Colonic mucosa (tissue), 4 donors: ENCODE results near the gene SLC38A11. TPM values are rescaled to one million over a fixed set of nuclear protein-coding genes. Genes with fewer than 3 reads are reported as not detected.

Experiments used
- DNase-seq: peaks from one replicate; pipeline ENCODE4 v3.0.0-alpha.2; 2020
- H3K27ac ChIP-seq: fragments of 200-600 bp; one replicate; pipeline ENCODE4 v1.8.0; 2021
- H3K27me3 ChIP-seq: fragments of 200-600 bp; one replicate; pipeline ENCODE4 v1.8.0; 2021
- H3K36me3 ChIP-seq: fragments of 200-600 bp; one replicate; pipeline ENCODE4 v1.8.0; 2021
- H3K4me1 ChIP-seq: fragments of 200-600 bp; one replicate; pipeline ENCODE4 v1.8.0; 2021; ENCODE audit warnings: mild to moderate bottlenecking
- H3K4me3 ChIP-seq: fragments of 200-600 bp; one replicate; pipeline ENCODE4 v1.8.0; 2021
- H3K9ac ChIP-seq, 2 donors: one replicate each; pipeline ENCODE4 v1.7.0; 2013; ENCODE audit warnings: control low read depth in 2 of 2, low read depth in 2 of 2, low read length in 2 of 2
- H3K9me3 ChIP-seq: fragments of 200-600 bp; one replicate; pipeline ENCODE4 v1.8.0; 2021
- CTCF ChIP-seq: fragments of 200-600 bp; IDR thresholded peaks from one replicate; pipeline ENCODE4 v1.8.0; 2022; ENCODE audit warnings: antibody characterized with exemption, mild to moderate bottlenecking
- intact Hi-C: fragments of 100-400 bp; cut with DNase I; formaldehyde crosslinking; loops from one replicate; pipeline ENCODE4 v1.14.1; 2022
- total RNA-seq, 2 donors: library from RNA; stranded (reverse); fragmentation: NEBNext Ultra II Directional in 1 of 2; extraction: Animal tissue kit (Norgen Biotek cat#: 25700) in 1 of 2; gene quantifications; one replicate each; pipeline ENCODE4 v1.2.1, GENCODE V29; 2021
- donor health status: healthy.
- donor health status: DM: no; HTN: no; CAD: no.
- donor health status: DM: no; HTN: no; CAD: no.

SLC38A11 gene
- total RNA-seq, 2 donors from 2014 or later = 1.5 to 3.0 TPM

DNA sequence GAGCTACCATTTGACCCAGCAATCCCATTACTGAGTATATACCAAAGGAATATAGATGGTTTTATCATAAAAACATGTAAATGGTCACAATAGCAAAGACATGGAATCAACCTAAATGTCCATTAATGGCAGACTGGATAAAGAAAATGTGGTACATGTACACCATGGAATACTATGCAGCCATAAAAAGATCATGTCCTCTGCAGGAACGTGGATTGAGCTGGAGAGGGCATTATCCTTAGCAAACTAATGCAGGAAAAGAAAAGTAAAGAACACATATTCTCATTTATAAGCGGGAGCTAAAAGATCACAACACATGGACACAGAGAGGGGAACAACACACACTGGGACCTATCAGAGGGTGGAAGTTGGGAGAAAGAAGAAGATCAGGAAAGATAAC, 22.9 kb downstream of the SLC38A11 start:
- no peak for TF ChIP-seq CTCF
- no peak for DNase-seq
- intact Hi-C loops = no loop called here

GRCh38 chr2:164928101-164928673, 27.1 kb downstream of the SLC38A11 start:
- no peak overlapping the region for H3K27ac ChIP-seq
- TF ChIP-seq CTCF = no peak
- H3K36me3 ChIP-seq = no peaks in the 10 kb centered on the region
- H3K9ac ChIP-seq = no peak overlapping the region
- no peaks in the 10 kb centered on the region for H3K4me1 ChIP-seq
- no peaks in the 10 kb centered on the region for H3K27me3 ChIP-seq
- no peaks in the 10 kb centered on the region for H3K9me3 ChIP-seq
- no peak for DNase-seq
- intact Hi-C loops = no loop called here
- no peak overlapping the region for H3K4me3 ChIP-seq

More for the DNA sequence above, 22.9 kb downstream of the SLC38A11 start:
- Histone ChIP-seq H3K9me3 (no peaks in the 10 kb centered on the region), H3K36me3 (no peaks in the 10 kb centered on the region), H3K4me3 (no peak overlapping the region), H3K9ac (no peak overlapping the region), H3K27me3 (no peaks in the 10 kb centered on the region), H3K27ac (no peak overlapping the region), H3K4me1 (no peaks in the 10 kb centered on the region)

GRCh38 chr2:164922134-164922533, 33.2 kb downstream of the SLC38A11 start:
- Histone ChIP-seq H3K9ac (no peak overlapping the region), H3K27me3 (no peaks in the 10 kb centered on the region), H3K36me3 (no peaks in the 10 kb centered on the region), H3K27ac (no peak overlapping the region), H3K4me1 (no peaks in the 10 kb centered on the region), H3K4me3 (no peak overlapping the region), H3K9me3 (no peaks in the 10 kb centered on the region)
- intact Hi-C loops = no loop called here
- TF ChIP-seq CTCF = no peak
- no peak for DNase-seq

- no peaks in the 10 kb centered on the region for H3K9me3 ChIP-seq
- DNase-seq = no peak
- no peaks in the 10 kb centered on the region for H3K4me1 ChIP-seq
- H3K4me3 ChIP-seq = no peak overlapping the region
- H3K27me3 ChIP-seq = no peaks in the 10 kb centered on the region
- H3K9ac ChIP-seq = no peak overlapping the region
- no peaks in the 10 kb centered on the region for H3K36me3 ChIP-seq
- H3K27ac ChIP-seq = no peak overlapping the region
- intact Hi-C loops = no loop called here
- no peak for TF ChIP-seq CTCF
Measured at GRCh38 chr2:164920430-164920829, 34.9 kb downstream of the SLC38A11 start.

DNA sequence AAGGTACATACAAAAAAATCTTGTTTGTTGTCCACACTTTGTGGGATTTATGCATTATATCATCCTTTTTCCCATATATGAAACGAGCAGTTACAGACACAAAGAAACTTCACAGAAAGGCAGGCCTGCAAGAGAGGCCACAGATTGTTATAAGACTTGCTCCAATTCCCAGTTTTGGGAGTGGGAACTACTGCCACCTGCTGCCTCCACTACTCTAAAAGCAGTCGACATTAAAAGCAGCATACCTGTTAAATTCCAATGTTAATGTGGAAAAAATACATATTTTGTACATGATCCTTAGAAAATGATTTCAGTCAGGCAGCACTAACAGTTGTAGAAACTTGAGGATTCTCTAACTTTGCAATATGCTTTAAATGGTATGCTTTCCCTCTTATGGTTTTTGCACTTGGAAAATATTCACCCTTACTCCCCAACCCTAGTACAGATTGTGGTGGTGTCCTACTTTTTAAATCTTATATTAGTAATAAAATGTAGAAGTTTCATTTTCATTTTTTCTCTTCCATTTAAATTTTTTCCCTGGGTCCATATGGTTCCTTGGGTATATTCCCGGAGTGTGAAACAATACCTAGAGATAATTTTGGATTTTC, 37.9 kb downstream of the SLC38A11 start:
- Histone ChIP-seq H3K36me3 (no peaks in the 10 kb centered on the region), H3K4me3 (no peak overlapping the region)
- intact Hi-C loops = loop anchor here (10.0 kb wide), 1 partner anchor 73 kb away; the partner anchor contains the start of gene COBLL1

More for the DNA sequence above, 37.9 kb downstream of the SLC38A11 start:
- H3K27me3 ChIP-seq = no peaks in the 10 kb centered on the region
- H3K27ac ChIP-seq = no peak overlapping the region
- H3K4me1 ChIP-seq = no peaks in the 10 kb centered on the region
- peak; percentile 22 for TF ChIP-seq CTCF
- no peak overlapping the region for H3K9ac ChIP-seq
- DNase-seq = peak; percentile 40
- H3K9me3 ChIP-seq = no peaks in the 10 kb centered on the region
